Measurements from ENCODE around the gene RAB5IF. TPM values are rescaled to one million over a fixed set of nuclear protein-coding genes. Genes with fewer than 3 reads are reported as not detected.

Gene RAB5IF
- total RNA-seq, result 111 and 170 TPM in 2 replicates

GRCh38 chr20:36605399-36606157 is at the start of gene RAB5IF:
TSS of gene RAB5IF (plus strand) at chr20:36605779. CDS start at chr20:36605952, 173 bp downstream.

GRCh38 chr20:36573103-36573797 is 32.3 kb upstream of the RAB5IF start, which contains the start of gene TGIF2:
TSS of gene TGIF2 (plus strand) at chr20:36573597. CDS start at chr20:36578775, 5,178 bp downstream.

GRCh38 chr20:36645998-36646397 is 40.4 kb downstream of the RAB5IF start, which contains the start of gene SLA2:
TSS of gene SLA2 (minus strand) at chr20:36646196. CDS start at chr20:36641335, 4,861 bp downstream.

Other genes starting within 250 kb of the RAB5IF start
- gene MYL9, start 64.3 kb upstream of the RAB5IF start, total RNA-seq, result 2.7 and 8.3 TPM in 2 replicates
- 8.0 and 10.8 TPM in 2 replicates for gene TGIF2, start 32.2 kb upstream of the RAB5IF start, total RNA-seq
- not detected in 2 replicates for gene SLA2, start 40.4 kb downstream of the RAB5IF start, total RNA-seq
- gene NDRG3, start 140.3 kb downstream of the RAB5IF start, total RNA-seq, result 21.8 and 22.0 TPM in 2 replicates
- gene DSN1, start 168.0 kb downstream of the RAB5IF start, total RNA-seq, result 7.1 and 15.5 TPM in 2 replicates